IPS-NIHi7 (cell line): ENCODE results near the gene GABRR3.

Source experiments
- DNase-seq: peaks from one replicate; pipeline ENCODE4 v3.0.0; 2012; ENCODE audit warnings: mixed read lengths; ENCODE audit errors: extremely low spot score

GABRR3 gene

GRCh38 chr3:97957617-97958311 lies 77.4 kb downstream of the GABRR3 start:
- DNase-seq = no peak

- DNase-seq = no peak
These were observed 79.1 kb downstream of the GABRR3 start for GRCh38 chr3:97956051-97956450.

GRCh38 chr3:97954228-97954827 lies 80.8 kb downstream of the GABRR3 start:
- no peak for DNase-seq

GRCh38 chr3:97952872-97953271 lies 82.2 kb downstream of the GABRR3 start:
- DNase-seq = no peak

- DNase-seq = no peak
These were observed 82.8 kb downstream of the GABRR3 start for GRCh38 chr3:97952280-97952679.

GRCh38 chr3:97950360-97950759 lies 84.8 kb downstream of the GABRR3 start:
- DNase-seq = no peak

GRCh38 chr3:97949743-97950142 lies 85.4 kb downstream of the GABRR3 start:
- no peak for DNase-seq

- no peak for DNase-seq
These were observed 86.0 kb downstream of the GABRR3 start for GRCh38 chr3:97949110-97949485.

GRCh38 chr3:97948351-97949109 lies 86.6 kb downstream of the GABRR3 start:
- DNase-seq = no peak

- no peak for DNase-seq
These were observed 92.1 kb downstream of the GABRR3 start for GRCh38 chr3:97942801-97943546.

GRCh38 chr3:97940034-97940433 lies 95.1 kb downstream of the GABRR3 start:
- DNase-seq = peak; percentile 27

GRCh38 chr3:97939401-97939800 lies 95.7 kb downstream of the GABRR3 start:
- no peak for DNase-seq

- no peak for DNase-seq
These were observed 96.7 kb downstream of the GABRR3 start for GRCh38 chr3:97938444-97938843.

GRCh38 chr3:97937205-97937604 lies 97.9 kb downstream of the GABRR3 start:
- DNase-seq = no peak

- no peak for DNase-seq
These were observed 99.3 kb downstream of the GABRR3 start for GRCh38 chr3:97935842-97936241.
